Breast epithelium (tissue), 4 donors: ENCODE measurements around the gene ZNF69. TPM values are rescaled to one million over a fixed set of nuclear protein-coding genes. Genes with fewer than 3 reads are reported as not detected.
"Not testable (repeated sequence)": the region's sequence is repeated elsewhere in the genome, so short reads cannot be mapped to it uniquely, and the experiment has no call there.

Experiments used
- DNase-seq, 2 donors: peaks; one replicate each; pipeline ENCODE4 v3.0.0-alpha.2; 2019; ENCODE audit warnings: low spot score in 2 of 2
- H3K27ac ChIP-seq, 2 donors: fragments of 200-600 bp; sonication (generic) in 1 of 2; one replicate each; pipeline ENCODE4 v1.5.1; 2016 to 2019; ENCODE audit warnings: mild to moderate bottlenecking in 1 of 2
- H3K27me3 ChIP-seq, 2 donors: fragments of 200-600 bp; sonication (generic) in 1 of 2; one replicate each; pipeline versions ENCODE4 v1.5.1 to v1.6.0; 2017 to 2019; ENCODE audit warnings: control low read depth in 1 of 2, mild to moderate bottlenecking in 1 of 2
- H3K36me3 ChIP-seq: fragments of 200-600 bp; one replicate; pipeline ENCODE4 v1.5.1; 2019
- H3K4me1 ChIP-seq, 2 donors: fragments of 200-600 bp; sonication (generic); one replicate each; pipeline ENCODE4 v1.5.1; 2016 to 2019; ENCODE audit warnings: control low read depth in 1 of 2
- H3K4me3 ChIP-seq, 3 donors: fragments of 200-600 bp; sonication (generic); 1 replicate in 2 of 3; 2 replicates in 1 of 3; pipeline ENCODE4 v1.5.1; 2016 to 2019; ENCODE audit warnings: mild to moderate bottlenecking in 3 of 3, moderate library complexity in 2 of 3
- H3K9me3 ChIP-seq, 2 donors: fragments of 200-600 bp; sonication (generic) in 1 of 2; one replicate each; pipeline ENCODE4 v1.5.1; 2016 to 2019; ENCODE audit warnings: control low read depth in 1 of 2
- POLR2A ChIP-seq: fragments of 450-650 bp; IDR thresholded peaks from one replicate; pipeline ENCODE4 v1.6.1; 2016; ENCODE audit warnings: antibody characterized with exemption, mild to moderate bottlenecking, moderate library complexity
- POLR2AphosphoS5 ChIP-seq, 3 donors: sonication (generic); formaldehyde crosslinking; IDR thresholded peaks; one replicate each; pipeline ENCODE4 v1.6.1; 2017; ENCODE audit warnings: antibody characterized with exemption in 3 of 3
- intact Hi-C: fragments of 100-400 bp; cut with DNase I; formaldehyde crosslinking; loops from one replicate; pipeline ENCODE4 v1.15.1; 2023; ENCODE audit warnings: low total_unique reads
- total RNA-seq, 3 donors: library from RNA; depleted of rRNA; stranded (reverse); fragments of >200 nt; gene quantifications; one replicate each; pipeline ENCODE4 v1.1.0, GENCODE V29; 2016
- TF ChIP-seq, protein P1 (sequence below), 3 donors: fragments of 450-650 bp; IDR thresholded peaks; one replicate each; pipeline ENCODE4 v1.5.1; 2016 to 2017; ENCODE audit warnings: antibody characterized with exemption in 3 of 3, mild to moderate bottlenecking in 3 of 3, moderate library complexity in 3 of 3

ZNF69 gene
- total RNA-seq, 3 donors from 2014 or later: 16.3 to 26.1 (median 20.0) TPM

DNA sequence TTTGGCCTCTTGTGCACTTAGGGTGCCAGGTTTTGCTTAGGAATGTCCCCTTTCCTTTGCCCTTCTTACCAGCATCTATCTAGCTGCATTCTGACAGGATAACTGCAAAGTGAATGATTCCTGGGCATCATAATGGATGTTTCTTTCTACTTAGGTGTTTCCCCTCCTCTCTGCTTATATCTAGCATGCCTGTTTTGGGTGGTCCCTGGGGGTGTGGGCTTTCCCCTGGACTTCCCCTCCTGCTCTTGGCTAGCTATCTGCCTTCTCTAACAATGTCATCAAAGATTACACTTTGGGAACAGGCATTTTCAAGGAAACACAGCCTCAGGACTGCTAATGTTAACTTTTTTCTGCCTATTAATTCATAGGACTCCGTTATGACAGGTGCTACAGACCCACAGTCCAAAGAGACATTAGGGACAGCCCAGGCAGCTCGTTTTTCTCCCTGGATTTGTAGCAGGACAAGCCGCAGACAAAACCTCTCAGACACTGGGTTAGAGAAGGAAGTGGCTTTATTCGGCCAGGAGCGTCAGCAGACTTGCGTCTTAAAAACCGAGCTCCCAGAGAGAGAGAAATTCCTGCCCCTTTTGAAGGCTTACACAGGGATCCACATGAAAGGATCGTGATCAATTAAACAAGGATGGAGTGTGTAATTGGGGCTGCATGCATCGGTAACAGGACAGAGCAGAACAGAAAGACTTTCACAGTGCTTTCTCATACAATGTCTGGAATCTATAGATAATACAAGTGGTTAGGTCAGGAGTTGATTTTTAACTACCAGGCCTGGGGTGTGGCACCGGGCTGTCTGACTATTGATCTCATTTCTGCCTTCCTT is 54.6 kb downstream of the ZNF69 start:
- TF ChIP-seq POLR2AphosphoS5 (IDR thresholded peaks at IDR 0.05) (no peak), POLR2A (no peak)
- TF ChIP-seq, protein P1, sequence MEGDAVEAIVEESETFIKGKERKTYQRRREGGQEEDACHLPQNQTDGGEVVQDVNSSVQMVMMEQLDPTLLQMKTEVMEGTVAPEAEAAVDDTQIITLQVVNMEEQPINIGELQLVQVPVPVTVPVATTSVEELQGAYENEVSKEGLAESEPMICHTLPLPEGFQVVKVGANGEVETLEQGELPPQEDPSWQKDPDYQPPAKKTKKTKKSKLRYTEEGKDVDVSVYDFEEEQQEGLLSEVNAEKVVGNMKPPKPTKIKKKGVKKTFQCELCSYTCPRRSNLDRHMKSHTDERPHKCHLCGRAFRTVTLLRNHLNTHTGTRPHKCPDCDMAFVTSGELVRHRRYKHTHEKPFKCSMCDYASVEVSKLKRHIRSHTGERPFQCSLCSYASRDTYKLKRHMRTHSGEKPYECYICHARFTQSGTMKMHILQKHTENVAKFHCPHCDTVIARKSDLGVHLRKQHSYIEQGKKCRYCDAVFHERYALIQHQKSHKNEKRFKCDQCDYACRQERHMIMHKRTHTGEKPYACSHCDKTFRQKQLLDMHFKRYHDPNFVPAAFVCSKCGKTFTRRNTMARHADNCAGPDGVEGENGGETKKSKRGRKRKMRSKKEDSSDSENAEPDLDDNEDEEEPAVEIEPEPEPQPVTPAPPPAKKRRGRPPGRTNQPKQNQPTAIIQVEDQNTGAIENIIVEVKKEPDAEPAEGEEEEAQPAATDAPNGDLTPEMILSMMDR (IDR thresholded peaks at IDR 0.05): no peak
- intact Hi-C loops: no loop called here
- Histone ChIP-seq H3K9me3 (peaks cover 91 to 94% of the 10 kb centered on the region in 2 donors), H3K27me3 (no peaks in the 10 kb centered on the region), H3K4me3 (no peak overlapping the region), H3K27ac (no peak overlapping the region), H3K4me1 (no peaks in the 10 kb centered on the region), H3K36me3 (no peaks in the 10 kb centered on the region)
- DNase-seq: no peak

DNA sequence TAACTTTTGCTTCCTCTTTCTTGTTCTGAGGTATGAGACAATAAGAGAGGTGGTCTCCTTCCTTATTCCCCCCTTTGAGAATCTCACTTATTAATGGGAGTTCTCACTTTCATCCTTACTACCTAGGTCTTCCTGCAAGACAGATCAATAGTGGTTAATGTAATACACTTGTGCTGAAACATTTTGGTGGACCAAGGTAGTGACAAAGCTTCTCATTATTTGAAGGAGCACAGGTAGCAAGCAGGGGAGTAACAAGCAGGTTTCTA is 55.2 kb downstream of the ZNF69 start:
- TF ChIP-seq POLR2AphosphoS5 (IDR thresholded peaks at IDR 0.05) (no peak), POLR2A (no peak)
- TF ChIP-seq, protein P1 (IDR thresholded peaks at IDR 0.05): no peak
- Histone ChIP-seq H3K36me3 (peaks cover 2% of the 10 kb centered on the region), H3K4me3 (no peak overlapping the region), H3K4me1 (no peaks in the 10 kb centered on the region), H3K27ac (no peak overlapping the region), H3K27me3 (no peaks in the 10 kb centered on the region), H3K9me3 (peaks cover 92 to 94% of the 10 kb centered on the region in 2 donors)
- no peak for DNase-seq
- intact Hi-C loops: no loop called here

DNA sequence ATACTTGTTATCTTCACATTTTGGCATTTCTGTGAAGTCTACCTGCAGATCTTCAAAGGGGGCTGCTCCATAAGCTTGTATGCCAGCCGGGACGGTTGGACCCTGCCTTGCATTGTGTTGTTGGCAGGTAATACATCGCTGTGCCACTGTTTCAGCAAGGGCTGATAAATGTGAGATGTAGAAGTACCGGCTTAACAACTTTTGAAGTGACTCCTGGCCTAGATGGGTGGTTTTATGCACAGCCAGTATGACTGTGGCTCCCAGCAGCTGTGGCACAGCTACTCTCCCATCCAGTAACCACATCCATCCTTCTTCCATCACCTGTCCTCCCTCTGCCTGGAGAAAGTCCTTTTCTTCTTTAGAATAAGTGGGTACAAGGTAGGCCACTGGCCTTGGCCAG is 57.1 kb downstream of the ZNF69 start:
- Histone ChIP-seq H3K9me3 (peaks cover 100% of the 10 kb centered on the region in 2 donors), H3K4me3 (peak overlapping the region in 1 of 3 donors; percentile 17), H3K27ac (no peak overlapping the region), H3K27me3 (no peaks in the 10 kb centered on the region), H3K36me3 (peaks cover 19% of the 10 kb centered on the region), H3K4me1 (no peaks in the 10 kb centered on the region)
- intact Hi-C loops: no loop called here
- no peak for DNase-seq
- no peak for TF ChIP-seq POLR2A
- TF ChIP-seq POLR2AphosphoS5 (IDR thresholded peaks at IDR 0.05): no peak
- TF ChIP-seq, protein P1 (IDR thresholded peaks at IDR 0.05): no peak

DNA sequence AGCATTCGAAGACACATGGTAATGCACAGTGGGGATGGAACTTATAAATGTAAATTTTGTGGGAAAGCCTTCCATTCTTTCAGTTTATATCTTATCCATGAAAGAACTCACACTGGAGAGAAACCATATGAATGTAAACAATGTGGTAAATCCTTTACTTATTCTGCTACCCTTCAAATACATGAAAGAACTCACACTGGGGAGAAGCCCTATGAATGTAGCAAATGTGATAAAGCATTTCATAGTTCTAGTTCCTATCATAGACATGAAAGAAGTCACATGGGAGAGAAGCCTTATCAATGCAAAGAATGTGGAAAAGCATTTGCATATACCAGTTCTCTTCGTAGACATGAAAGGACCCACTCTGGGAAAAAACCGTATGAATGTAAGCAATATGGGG is 61.1 kb downstream of the ZNF69 start:
- peak overlapping the region in 1 of 3 donors; percentile 15 for H3K4me3 ChIP-seq
- no peak overlapping the region for H3K27ac ChIP-seq
- no peak for DNase-seq
- H3K9me3 ChIP-seq: peaks cover 97 to 100% of the 10 kb centered on the region in 2 donors
- H3K27me3 ChIP-seq: no peaks in the 10 kb centered on the region
- TF ChIP-seq POLR2AphosphoS5 (IDR thresholded peaks at IDR 0.05): no peak
- TF ChIP-seq, protein P1 (IDR thresholded peaks at IDR 0.05): no peak
- no peak for TF ChIP-seq POLR2A
- intact Hi-C loops: no loop called here
- no peaks in the 10 kb centered on the region for H3K4me1 ChIP-seq
- peaks cover 19% of the 10 kb centered on the region for H3K36me3 ChIP-seq

DNA sequence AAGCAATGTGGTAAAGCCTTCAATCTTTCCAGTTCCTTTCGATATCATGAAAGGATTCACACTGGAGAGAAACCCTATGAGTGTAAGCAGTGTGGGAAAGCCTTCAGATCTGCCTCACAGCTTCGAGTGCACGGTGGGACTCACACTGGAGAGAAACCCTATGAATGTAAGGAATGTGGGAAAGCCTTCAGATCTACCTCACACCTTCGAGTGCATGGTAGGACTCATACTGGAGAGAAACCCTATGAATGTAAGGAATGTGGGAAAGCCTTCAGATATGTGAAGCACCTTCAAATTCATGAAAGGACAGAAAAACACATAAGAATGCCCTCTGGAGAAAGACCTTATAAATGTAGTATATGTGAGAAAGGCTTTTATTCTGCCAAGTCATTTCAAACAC is 61.6 kb downstream of the ZNF69 start:
- DNase-seq: no peak
- TF ChIP-seq, protein P1 (IDR thresholded peaks at IDR 0.05): no peak
- TF ChIP-seq POLR2A (no peak), POLR2AphosphoS5 (IDR thresholded peaks at IDR 0.05) (no peak)
- Histone ChIP-seq H3K27me3 (no peaks in the 10 kb centered on the region), H3K27ac (no peak overlapping the region), H3K36me3 (peaks cover 19% of the 10 kb centered on the region), H3K9me3 (peaks cover 95 to 100% of the 10 kb centered on the region in 2 donors), H3K4me1 (no peaks in the 10 kb centered on the region), H3K4me3 (peak overlapping the region in 1 of 3 donors; percentile 15)
- intact Hi-C loops: no loop called here

DNA sequence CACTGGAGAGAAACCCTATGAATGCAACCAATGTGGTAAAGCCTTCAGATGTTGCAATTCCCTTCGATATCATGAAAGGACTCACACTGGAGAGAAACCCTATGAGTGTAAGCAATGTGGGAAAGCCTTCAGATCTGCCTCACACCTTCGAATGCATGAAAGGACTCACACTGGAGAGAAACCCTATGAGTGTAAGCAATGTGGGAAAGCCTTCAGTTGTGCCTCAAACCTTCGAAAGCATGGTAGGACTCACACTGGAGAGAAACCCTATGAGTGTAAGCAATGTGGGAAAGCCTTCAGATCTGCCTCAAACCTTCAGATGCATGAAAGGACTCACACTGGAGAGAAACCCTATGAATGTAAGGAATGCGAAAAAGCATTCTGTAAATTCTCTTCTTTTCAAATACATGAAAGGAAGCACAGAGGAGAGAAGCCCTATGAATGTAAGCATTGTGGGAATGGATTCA is 62.1 kb downstream of the ZNF69 start:
- intact Hi-C loops, H3K27ac ChIP-seq, H3K4me1 ChIP-seq, DNase-seq, H3K27me3 ChIP-seq: not testable (repeated sequence)
- peak overlapping the region in 1 of 3 donors; percentile 15 for H3K4me3 ChIP-seq
- H3K36me3 ChIP-seq: peaks cover 19% of the 10 kb centered on the region
- peaks cover 95 to 100% of the 10 kb centered on the region in 2 donors for H3K9me3 ChIP-seq
